ENCODE results near the gene CSH1. TPM values are rescaled to one million over a fixed set of nuclear protein-coding genes. Genes with fewer than 3 reads are reported as not detected.

CSH1 gene
- total RNA-seq, 1 experiment from 2014 or later: not detected

DNA sequence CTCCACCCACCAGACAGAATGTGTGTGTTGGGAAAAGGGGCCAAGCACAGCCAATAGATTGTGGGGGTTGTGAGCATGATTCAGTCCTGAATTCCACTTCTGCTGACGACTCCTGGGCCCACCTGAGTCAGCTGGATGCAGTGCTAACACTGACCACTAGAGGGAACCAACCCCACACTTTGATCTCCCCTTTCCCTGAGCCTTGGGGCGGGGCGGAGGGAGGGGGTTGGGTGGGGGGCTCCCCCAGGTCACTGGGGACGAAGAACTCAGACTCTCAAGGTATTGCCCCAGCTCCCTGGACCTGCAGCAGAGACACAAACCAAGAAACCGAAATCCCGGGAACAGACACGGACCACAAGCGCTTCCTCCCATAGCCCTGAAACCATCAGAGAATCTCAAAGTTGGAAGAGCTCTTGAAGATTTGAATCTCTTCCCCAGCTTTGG, 15.3 kb upstream of the CSH1 start:
- no peaks in the 10 kb centered on the region for H3K79me1 ChIP-seq (ENCODE audit: insufficient read depth, low read depth, low read length, poor library complexity, severe bottlenecking)
- H3K9me3 Mint-ChIP-seq: no peaks in the 10 kb centered on the region; a peak in 1 of 5 replicates

More for the DNA sequence above, 15.3 kb upstream of the CSH1 start:
- WGBS (ENCODE audit: extremely low coverage, insufficient read length, low lambda C conversion rate): no CpG with 5 or more reads among the region's 8 CpGs
- H2BK5ac ChIP-seq (ENCODE audit: insufficient read length, low read length): no peak overlapping the region
- H3K9me3 ChIP-seq (ENCODE audit: control insufficient read depth, low read depth, low read length): no peaks in the 10 kb centered on the region
- no peak overlapping the region for H4K8ac ChIP-seq (replicated peaks; ENCODE audit: insufficient read length, low read depth, low read length)
- no peak overlapping the region for H3K56ac ChIP-seq (ENCODE audit: insufficient read length, low read depth, low read length)
- no peaks in the 10 kb centered on the region for H3K27me3 ChIP-seq (ENCODE audit: insufficient read depth, low read length)
- peaks cover 11 to 24% of the 10 kb centered on the region in 2 experiments for H3K4me1 Mint-ChIP-seq
- no peak overlapping the region for H3K18ac ChIP-seq (ENCODE audit: insufficient read length, low read depth, low read length)
- TF ChIP-seq, protein P1, sequence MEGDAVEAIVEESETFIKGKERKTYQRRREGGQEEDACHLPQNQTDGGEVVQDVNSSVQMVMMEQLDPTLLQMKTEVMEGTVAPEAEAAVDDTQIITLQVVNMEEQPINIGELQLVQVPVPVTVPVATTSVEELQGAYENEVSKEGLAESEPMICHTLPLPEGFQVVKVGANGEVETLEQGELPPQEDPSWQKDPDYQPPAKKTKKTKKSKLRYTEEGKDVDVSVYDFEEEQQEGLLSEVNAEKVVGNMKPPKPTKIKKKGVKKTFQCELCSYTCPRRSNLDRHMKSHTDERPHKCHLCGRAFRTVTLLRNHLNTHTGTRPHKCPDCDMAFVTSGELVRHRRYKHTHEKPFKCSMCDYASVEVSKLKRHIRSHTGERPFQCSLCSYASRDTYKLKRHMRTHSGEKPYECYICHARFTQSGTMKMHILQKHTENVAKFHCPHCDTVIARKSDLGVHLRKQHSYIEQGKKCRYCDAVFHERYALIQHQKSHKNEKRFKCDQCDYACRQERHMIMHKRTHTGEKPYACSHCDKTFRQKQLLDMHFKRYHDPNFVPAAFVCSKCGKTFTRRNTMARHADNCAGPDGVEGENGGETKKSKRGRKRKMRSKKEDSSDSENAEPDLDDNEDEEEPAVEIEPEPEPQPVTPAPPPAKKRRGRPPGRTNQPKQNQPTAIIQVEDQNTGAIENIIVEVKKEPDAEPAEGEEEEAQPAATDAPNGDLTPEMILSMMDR (conservative IDR thresholded peaks at IDR 0.05): peak; percentile 83
- no peak overlapping the region for H3K23ac ChIP-seq (ENCODE audit: insufficient read length, low read depth, low read length)
- no peak overlapping the region for H4K5ac ChIP-seq (ENCODE audit: insufficient read length, low read depth, low read length)
- H3K14ac ChIP-seq (ENCODE audit: insufficient read depth, low read length): no peak overlapping the region
- H3K9ac ChIP-seq (ENCODE audit: extremely low read depth, insufficient read length, low read length): no peak overlapping the region
- H2BK120ac ChIP-seq (ENCODE audit: low read depth, low read length, poor library complexity, severe bottlenecking): no peak overlapping the region
- no peak overlapping the region for H3K4ac ChIP-seq (ENCODE audit: low read depth, low read length)
- no peaks in the 10 kb centered on the region for H3K36me3 Mint-ChIP-seq (ENCODE audit: insufficient read depth in 1 of 3, low read depth in 3 of 3)
- no peaks in the 10 kb centered on the region for H3K23me2 ChIP-seq (ENCODE audit: insufficient read length, low read depth, low read length, poor library complexity, severe bottlenecking)
- no peak overlapping the region for H3T11ph ChIP-seq (ENCODE audit: low read length)
- peak; percentile 82 for DNase-seq
- H2BK12ac ChIP-seq (ENCODE audit: insufficient read length, low read depth, low read length): no peak overlapping the region
- H4K20me1 ChIP-seq (ENCODE audit: control insufficient read depth, insufficient read depth, insufficient read length): no peaks in the 10 kb centered on the region
- H3K27me3 Mint-ChIP-seq (ENCODE audit: low read depth): peaks cover 11% of the 10 kb centered on the region
- H2BK15ac ChIP-seq (ENCODE audit: low read depth, low read length): no peak overlapping the region
- H3K79me2 ChIP-seq (ENCODE audit: insufficient read depth, low read length): no peaks in the 10 kb centered on the region
- no peak overlapping the region for H2BK20ac ChIP-seq (ENCODE audit: low read depth, low read length, poor library complexity, severe bottlenecking)
- no peak overlapping the region for H4K91ac ChIP-seq (ENCODE audit: insufficient read length, low read depth, low read length)
- no peak overlapping the region for H3K27ac ChIP-seq (ENCODE audit: insufficient read length, low read depth, low read length)
- H3K4me1 ChIP-seq (ENCODE audit: insufficient read depth, low read length): no peaks in the 10 kb centered on the region; the same call in 1 of the 2 replicates
- no peak overlapping the region for H2AK5ac ChIP-seq (ENCODE audit: insufficient read length, low read length)
- H3K27ac Mint-ChIP-seq: no peak overlapping the region
- H2AFZ ChIP-seq (ENCODE audit: low read length): no peak overlapping the region
- H3K4me2 ChIP-seq (ENCODE audit: insufficient read depth, insufficient read length, low read length): no peak overlapping the region
- H3K4me3 Mint-ChIP-seq: no peak overlapping the region
